Endothelial cell (in vitro differentiated cells): Measurements from ENCODE around the gene ZNF638. TPM values are rescaled to one million over a fixed set of nuclear protein-coding genes. Genes with fewer than 3 reads are reported as not detected.

ENCODE experiments used
- DNase-seq: peaks from one replicate; pipeline ENCODE4 v3.0.0; 2021; ENCODE audit warnings: low spot score
- H3K27ac Mint-ChIP-seq: one replicate; pipeline ENCODE4 v1.8.0; 2021; ENCODE audit warnings: mixed read lengths, inconsistent platforms; ENCODE audit not compliant: unreplicated experiment
- H3K27me3 Mint-ChIP-seq: one replicate; pipeline ENCODE4 v1.8.0; 2021; ENCODE audit warnings: mild to moderate bottlenecking, moderate library complexity, mixed read lengths, inconsistent platforms; ENCODE audit not compliant: unreplicated experiment
- H3K36me3 Mint-ChIP-seq: one replicate; pipeline ENCODE4 v1.8.0; 2021; ENCODE audit warnings: mild to moderate bottlenecking, low read depth, mixed read lengths, inconsistent platforms; ENCODE audit not compliant: unreplicated experiment
- H3K4me1 Mint-ChIP-seq: one replicate; pipeline ENCODE4 v1.8.0; 2021; ENCODE audit warnings: mild to moderate bottlenecking, mixed read lengths, inconsistent platforms; ENCODE audit not compliant: unreplicated experiment
- H3K4me3 Mint-ChIP-seq: one replicate; pipeline ENCODE4 v1.8.0; 2021; ENCODE audit warnings: mild to moderate bottlenecking, mixed read lengths, inconsistent platforms; ENCODE audit not compliant: unreplicated experiment
- H3K9me3 Mint-ChIP-seq: one replicate; pipeline ENCODE4 v1.8.0; 2021; ENCODE audit warnings: mixed read lengths, inconsistent platforms; ENCODE audit not compliant: unreplicated experiment
- CTCF ChIP-seq: fragments of 200-600 bp; sonication (generic); IDR thresholded peaks from one replicate; pipeline ENCODE4 v1.5.0; 2021; ENCODE audit warnings: antibody characterized with exemption; ENCODE audit not compliant: unreplicated experiment
- total RNA-seq: library from RNA; stranded (reverse); fragmentation: NEBNext Ultra II Directional; extraction: Animal tissue kit (Norgen Biotek cat#: 25700); gene quantifications from one replicate; pipeline ENCODE4 v1.2.1, GENCODE V29; 2021; ENCODE audit not compliant: unreplicated experiment

The ZNF638 gene
- total RNA-seq, 1 donor from 2014 or later, result 144 TPM

GRCh38 chr2:71348302-71348701, 16.7 kb downstream of the ZNF638 start:
- Mint-ChIP-seq H3K36me3 (peaks cover 19% of the 10 kb centered on the region), H3K27me3 (no peaks in the 10 kb centered on the region), H3K4me3 (no peak overlapping the region), H3K4me1 (peaks cover under 1% of the 10 kb centered on the region), H3K9me3 (no peaks in the 10 kb centered on the region), H3K27ac (no peak overlapping the region)
- no peak for TF ChIP-seq CTCF
- DNase-seq, result peak; percentile 36

GRCh38 chr2:71353248-71353647, 21.7 kb downstream of the ZNF638 start:
- peaks cover 32% of the 10 kb centered on the region for H3K36me3 Mint-ChIP-seq
- no peaks in the 10 kb centered on the region for H3K4me1 Mint-ChIP-seq
- H3K27ac Mint-ChIP-seq, result no peak overlapping the region
- H3K9me3 Mint-ChIP-seq, result no peaks in the 10 kb centered on the region
- no peak for TF ChIP-seq CTCF
- DNase-seq, result no peak
- H3K4me3 Mint-ChIP-seq, result no peak overlapping the region
- no peaks in the 10 kb centered on the region for H3K27me3 Mint-ChIP-seq

GRCh38 chr2:71358931-71359671, 27.5 kb downstream of the ZNF638 start:
- Mint-ChIP-seq H3K27ac (no peak overlapping the region), H3K36me3 (peaks cover 16% of the 10 kb centered on the region)
- TF ChIP-seq CTCF, result no peak

DNA sequence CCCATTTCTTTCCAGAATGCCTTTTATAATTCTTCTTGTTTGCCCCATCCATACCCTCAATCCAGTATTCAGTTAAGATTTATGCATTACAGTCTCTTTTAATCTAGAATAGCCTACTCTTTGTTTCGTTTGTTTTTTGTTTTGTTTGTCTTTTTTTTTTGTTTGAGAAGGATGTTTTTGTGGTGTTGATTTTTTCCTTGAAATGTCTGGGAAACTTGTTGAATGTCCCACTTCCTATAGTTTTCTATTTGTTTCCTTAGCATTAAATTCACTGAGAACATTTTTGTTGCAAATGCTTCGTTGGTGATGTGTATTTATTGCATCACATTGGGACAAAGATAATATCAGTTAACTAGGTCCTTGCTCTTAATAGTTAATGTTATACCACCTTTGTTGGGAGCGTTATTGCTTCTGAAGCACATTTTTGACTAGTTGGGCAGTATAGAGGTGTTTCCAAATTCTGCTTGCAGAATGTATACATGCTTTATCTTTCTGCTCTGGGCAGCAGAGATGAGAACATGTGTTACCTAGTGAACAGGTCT, 28.9 kb downstream of the ZNF638 start:
- no peak for DNase-seq
- no peaks in the 10 kb centered on the region for H3K9me3 Mint-ChIP-seq
- no peak overlapping the region for H3K4me3 Mint-ChIP-seq
- peaks cover 23% of the 10 kb centered on the region for H3K36me3 Mint-ChIP-seq
- no peak for TF ChIP-seq CTCF
- no peaks in the 10 kb centered on the region for H3K27me3 Mint-ChIP-seq
- H3K27ac Mint-ChIP-seq, result no peak overlapping the region
- peaks cover 9% of the 10 kb centered on the region for H3K4me1 Mint-ChIP-seq

More at GRCh38 chr2:71358931-71359671, 27.5 kb downstream of the ZNF638 start:
- Mint-ChIP-seq H3K4me3 (no peak overlapping the region), H3K27me3 (no peaks in the 10 kb centered on the region), H3K4me1 (peaks cover 9% of the 10 kb centered on the region), H3K9me3 (no peaks in the 10 kb centered on the region)
- no peak for DNase-seq

DNA sequence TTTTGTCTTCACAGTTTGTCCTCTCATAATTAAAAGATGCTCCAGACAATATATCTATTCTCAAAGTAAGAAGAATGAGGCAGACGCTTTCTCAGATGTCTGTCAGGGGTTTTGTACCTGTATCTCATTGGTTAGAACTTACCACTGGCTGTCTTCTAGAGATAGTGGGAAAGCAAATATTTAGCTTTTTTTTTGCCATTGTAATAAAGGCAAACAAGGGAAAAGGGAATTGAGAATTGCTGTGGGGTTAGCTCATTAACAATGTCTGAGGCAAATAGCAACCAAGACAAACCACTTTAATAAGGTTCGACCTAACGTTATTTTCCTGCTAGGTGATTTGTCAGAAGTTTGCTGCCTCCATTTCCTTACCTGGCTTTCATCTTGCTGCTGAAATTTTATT, 30.0 kb downstream of the ZNF638 start:
- no peak for TF ChIP-seq CTCF
- H3K4me1 Mint-ChIP-seq, result peaks cover 9% of the 10 kb centered on the region
- no peaks in the 10 kb centered on the region for H3K9me3 Mint-ChIP-seq
- H3K4me3 Mint-ChIP-seq, result no peak overlapping the region
- H3K36me3 Mint-ChIP-seq, result peaks cover 18% of the 10 kb centered on the region
- H3K27ac Mint-ChIP-seq, result no peak overlapping the region
- no peak for DNase-seq
- no peaks in the 10 kb centered on the region for H3K27me3 Mint-ChIP-seq
